ENCODE results near the gene CCDC185. TPM values are rescaled to one million over a fixed set of nuclear protein-coding genes. Genes with fewer than 3 reads are reported as not detected.

Gene CCDC185
- total RNA-seq, 3 donors from 2014 or later = not detected

GRCh38 chr1:223421025-223421424 is 27.8 kb downstream of the CCDC185 start:
- Histone ChIP-seq H3K4me3 (no peak overlapping the region), H3K27ac (no peak overlapping the region), H3K36me3 (no peaks in the 10 kb centered on the region), H3K27me3 (no peaks in the 10 kb centered on the region), H3K4me1 (no peaks in the 10 kb centered on the region), H3K9me3 (no peaks in the 10 kb centered on the region)
- intact Hi-C loops (cut with DNase I; ENCODE audit: low total_unique reads) = no loop called here
- DNase-seq (ENCODE audit: low spot score in 2 of 2) = no peak
- TF ChIP-seq POLR2AphosphoS5 (IDR thresholded peaks at IDR 0.05) (no peak), POLR2A (IDR thresholded peaks at IDR 0.05) (no peak), CTCF (IDR thresholded peaks at IDR 0.05) (no peak)

DNA sequence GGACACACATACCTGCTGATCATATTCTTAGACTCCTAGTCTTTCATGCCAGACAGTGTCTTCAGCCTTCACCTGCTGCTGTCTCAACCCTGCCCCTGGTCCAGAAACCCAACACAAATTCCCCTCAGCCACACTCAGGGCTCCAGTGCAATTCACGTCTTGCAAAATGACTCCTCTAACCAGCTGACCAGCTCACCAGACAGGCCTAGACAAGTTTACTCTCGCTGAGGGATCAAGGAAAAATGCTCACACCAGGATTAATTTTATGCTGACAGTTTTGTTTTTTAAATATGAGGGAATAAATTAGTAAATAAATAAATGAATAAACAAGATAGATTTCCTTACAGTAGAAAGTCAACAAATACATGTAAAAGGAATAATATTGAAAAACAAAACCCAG is 28.5 kb downstream of the CCDC185 start:
- no peaks in the 10 kb centered on the region for H3K27me3 ChIP-seq
- no peaks in the 10 kb centered on the region for H3K9me3 ChIP-seq
- H3K4me3 ChIP-seq = no peak overlapping the region
- no peak for TF ChIP-seq CTCF (IDR thresholded peaks at IDR 0.05)
- no peak for TF ChIP-seq POLR2AphosphoS5 (IDR thresholded peaks at IDR 0.05)
- TF ChIP-seq POLR2A (IDR thresholded peaks at IDR 0.05) = no peak
- intact Hi-C loops (cut with DNase I; ENCODE audit: low total_unique reads) = no loop called here
- H3K4me1 ChIP-seq = no peaks in the 10 kb centered on the region
- H3K36me3 ChIP-seq = no peaks in the 10 kb centered on the region
- DNase-seq (ENCODE audit: low spot score in 2 of 2) = no peak
- no peak overlapping the region for H3K27ac ChIP-seq

- no peak for DNase-seq (ENCODE audit: low spot score in 2 of 2)
- H3K4me1 ChIP-seq = no peaks in the 10 kb centered on the region
- H3K27me3 ChIP-seq = no peaks in the 10 kb centered on the region
- H3K4me3 ChIP-seq = no peak overlapping the region
- TF ChIP-seq POLR2AphosphoS5 (IDR thresholded peaks at IDR 0.05) = no peak
- no peak for TF ChIP-seq POLR2A (IDR thresholded peaks at IDR 0.05)
- TF ChIP-seq CTCF (IDR thresholded peaks at IDR 0.05) = no peak
- H3K27ac ChIP-seq = no peak overlapping the region
- H3K36me3 ChIP-seq = no peaks in the 10 kb centered on the region
- intact Hi-C loops (cut with DNase I; ENCODE audit: low total_unique reads) = no loop called here
- H3K9me3 ChIP-seq = no peaks in the 10 kb centered on the region
Measured at GRCh38 chr1:223422911-223423310, 29.7 kb downstream of the CCDC185 start.

GRCh38 chr1:223423641-223424233 is 30.5 kb downstream of the CCDC185 start:
- peaks cover 0 to 4% of the 10 kb centered on the region in 2 donors for H3K9me3 ChIP-seq
- no peak overlapping the region for H3K4me3 ChIP-seq
- TF ChIP-seq CTCF (IDR thresholded peaks at IDR 0.05) (no peak), POLR2A (IDR thresholded peaks at IDR 0.05) (no peak), POLR2AphosphoS5 (IDR thresholded peaks at IDR 0.05) (no peak)
- no peak for DNase-seq (ENCODE audit: low spot score in 2 of 2)
- no peaks in the 10 kb centered on the region for H3K36me3 ChIP-seq
- intact Hi-C loops (cut with DNase I; ENCODE audit: low total_unique reads) = no loop called here
- no peak overlapping the region for H3K27ac ChIP-seq
- H3K4me1 ChIP-seq = no peaks in the 10 kb centered on the region
- H3K27me3 ChIP-seq = no peaks in the 10 kb centered on the region

DNA sequence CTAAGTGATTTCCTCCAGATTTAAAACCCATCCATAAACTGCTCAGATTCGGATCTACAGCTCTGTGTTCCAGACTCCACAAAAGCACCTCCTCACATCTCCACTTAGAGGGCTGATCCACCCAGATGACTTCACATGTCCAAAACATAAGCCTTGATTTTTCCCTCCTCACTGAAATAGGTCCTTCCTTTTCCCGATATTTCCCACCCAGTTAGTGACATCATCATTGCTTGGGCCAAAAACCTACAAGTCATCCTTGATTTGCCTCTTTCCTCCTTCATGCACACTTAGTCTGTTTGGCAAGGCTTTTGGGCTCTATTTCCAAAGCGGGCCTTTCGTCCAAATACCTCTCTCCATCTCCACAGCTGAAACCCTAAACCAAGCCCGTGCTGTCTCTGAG is 32.3 kb downstream of the CCDC185 start:
- DNase-seq (ENCODE audit: low spot score in 2 of 2) = no peak
- Histone ChIP-seq H3K27me3 (no peaks in the 10 kb centered on the region), H3K4me1 (peaks cover 4 to 6% of the 10 kb centered on the region in 2 donors), H3K9me3 (peaks cover 0 to 4% of the 10 kb centered on the region in 2 donors), H3K27ac (no peak overlapping the region), H3K4me3 (no peak overlapping the region), H3K36me3 (no peaks in the 10 kb centered on the region)
- TF ChIP-seq POLR2AphosphoS5 (IDR thresholded peaks at IDR 0.05) = no peak
- TF ChIP-seq CTCF (IDR thresholded peaks at IDR 0.05) = no peak
- no peak for TF ChIP-seq POLR2A (IDR thresholded peaks at IDR 0.05)
- intact Hi-C loops (cut with DNase I; ENCODE audit: low total_unique reads) = no loop called here
